GM18870 (cell line): ENCODE data around the gene HBD.
A peak's percentile ranks its signal among the peaks of the same experiment; 100 is the strongest.
"Not testable (repeated sequence)": the region's sequence is repeated elsewhere in the genome, so short reads cannot be mapped to it uniquely, and the experiment has no call there.

Source experiments
- ATAC-seq: cut with Tn5 transposase; IDR thresholded peaks from one replicate; pipeline ENCODE4 v1.9.1; 2021; ENCODE audit warnings: moderate library complexity; ENCODE audit not compliant: unreplicated experiment

The HBD gene

GRCh38 chr11:5253440-5253839, 19.2 kb upstream of the HBD start:
- ATAC-seq: not testable (repeated sequence)

- no peak for ATAC-seq
These were observed 18.6 kb upstream of the HBD start for GRCh38 chr11:5252919-5253265.

GRCh38 chr11:5252192-5252918, 18.1 kb upstream of the HBD start:
- no peak for ATAC-seq

GRCh38 chr11:5251746-5252145, 17.5 kb upstream of the HBD start:
- ATAC-seq: no peak

GRCh38 chr11:5250543-5251204, 16.4 kb upstream of the HBD start:
- ATAC-seq: no peak

GRCh38 chr11:5249807-5250396, 15.6 kb upstream of the HBD start, which contains the start of gene HBG1:
HBG1 (minus strand) TSS chr11:5249857; CDS start chr11:5249804, 53 bp downstream.
- not testable (repeated sequence) for ATAC-seq

GRCh38 chr11:5248498-5248897, 14.2 kb upstream of the HBD start:
- not testable (repeated sequence) for ATAC-seq

GRCh38 chr11:5247472-5248192, 13.3 kb upstream of the HBD start:
- no peak for ATAC-seq

GRCh38 chr11:5246772-5247471, 12.6 kb upstream of the HBD start:
- no peak for ATAC-seq

GRCh38 chr11:5245155-5245554, 10.9 kb upstream of the HBD start:
- ATAC-seq: no peak

GRCh38 chr11:5243816-5244180, 9.5 kb upstream of the HBD start:
- ATAC-seq: no peak

GRCh38 chr11:5242933-5243815, 8.9 kb upstream of the HBD start:
- ATAC-seq: peak; percentile 64

GRCh38 chr11:5242208-5242607, 7.9 kb upstream of the HBD start:
- no peak for ATAC-seq

GRCh38 chr11:5241458-5241857, 7.2 kb upstream of the HBD start:
- ATAC-seq: no peak

- ATAC-seq: no peak
These were observed 6.2 kb upstream of the HBD start for GRCh38 chr11:5240458-5240857.

- ATAC-seq: no peak
These were observed 5.8 kb upstream of the HBD start for GRCh38 chr11:5240056-5240455.

GRCh38 chr11:5239046-5239445, 4.8 kb upstream of the HBD start:
- no peak for ATAC-seq

- ATAC-seq: no peak
These were observed 4.2 kb upstream of the HBD start for GRCh38 chr11:5238486-5238885.

GRCh38 chr11:5237420-5237819, 3.1 kb upstream of the HBD start:
- no peak for ATAC-seq
